ENCODE measurements around the gene TUBB4B.

GRCh38 chr9:137275588-137276472 lies 34.7 kb downstream of the TUBB4B start:
- TF ChIP-seq CTCF (IDR thresholded peaks at IDR 0.05) (no peak), USF2 (IDR thresholded peaks at IDR 0.05) (no peak), REST (IDR thresholded peaks at IDR 0.05) (no peak), POLR2A (IDR thresholded peaks at IDR 0.05; ENCODE audit: low read length) (no peak), ESRRA (IDR thresholded peaks at IDR 0.05; ENCODE audit: borderline replicate concordance, low read length) (no peak), HDAC2 (IDR thresholded peaks at IDR 0.05) (no peak), CBX2 (IDR thresholded peaks at IDR 0.05; ENCODE audit: borderline replicate concordance, low read depth) (no peak), CEBPB (IDR thresholded peaks at IDR 0.05) (no peak), RARB (CRISPR knock-in tag; IDR thresholded peaks at IDR 0.05) (no peak), KDM1A (IDR thresholded peaks at IDR 0.05; ENCODE audit: low read depth) (no peak)

All from A549 (cell line).